Liver (tissue), 9 donors: Measurements from ENCODE around the gene CORO7. TPM values are rescaled to one million over a fixed set of nuclear protein-coding genes. Genes with fewer than 3 reads are reported as not detected.

Experiments used
- DNase-seq: peaks from one replicate; pipeline ENCODE4 v3.0.0-alpha.2; 2017; ENCODE audit warnings: low spot score
- H3K27ac ChIP-seq, 2 donors: one replicate each; pipeline ENCODE4 v1.7.0; 2013; ENCODE audit warnings: inconsistent platforms in 2 of 2, low read length in 2 of 2, control low read depth in 1 of 2, low read depth in 1 of 2, mild to moderate bottlenecking in 1 of 2
- H3K27me3 ChIP-seq, 4 donors: one replicate each; pipeline versions ENCODE4 v1.6.1 to v1.7.0; 2013; ENCODE audit warnings: low read length in 3 of 4, inconsistent platforms in 1 of 4, mild to moderate bottlenecking in 1 of 4, moderate library complexity in 1 of 4; ENCODE audit not compliant: control insufficient read depth in 4 of 4, insufficient read depth in 4 of 4
- H3K36me3 ChIP-seq, 4 donors: one replicate each; pipeline versions ENCODE4 v1.6.1 to v1.7.0; 2013; ENCODE audit warnings: low read length in 3 of 4, mild to moderate bottlenecking in 3 of 4, low read depth in 1 of 4, moderate library complexity in 1 of 4; ENCODE audit not compliant: control insufficient read depth in 4 of 4, insufficient read depth in 3 of 4
- H3K4me1 ChIP-seq, 4 donors: one replicate each; pipeline versions ENCODE4 v1.6.1 to v1.7.0; 2013; ENCODE audit warnings: low read length in 3 of 4, mild to moderate bottlenecking in 3 of 4, moderate library complexity in 1 of 4; ENCODE audit not compliant: control insufficient read depth in 4 of 4, insufficient read depth in 4 of 4
- H3K4me3 ChIP-seq, 3 donors: one replicate each; pipeline versions ENCODE4 v1.6.1 to v1.7.0; 2013; ENCODE audit warnings: low read length in 3 of 3, control low read depth in 1 of 3, low read depth in 1 of 3, mild to moderate bottlenecking in 1 of 3
- H3K9ac ChIP-seq, 2 donors: one replicate each; pipeline ENCODE4 v1.7.0; 2013; ENCODE audit warnings: low read length in 2 of 2, mild to moderate bottlenecking in 2 of 2, moderate library complexity in 2 of 2, control low read depth in 1 of 2, low read depth in 1 of 2
- H3K9me3 ChIP-seq, 4 donors: one replicate each; pipeline versions ENCODE4 v1.6.1 to v1.7.0; 2013; ENCODE audit warnings: low read length in 3 of 4; ENCODE audit not compliant: control insufficient read depth in 4 of 4
- EGR1 ChIP-seq, 2 donors: IDR thresholded peaks; 2 replicates each; pipeline ENCODE4 v1.6.1; 2016 to 2018; ENCODE audit warnings: antibody characterized with exemption in 2 of 2, low read depth in 2 of 2
- FOXA1 ChIP-seq: IDR thresholded peaks from 2 replicates; pipeline ENCODE4 v1.6.1; 2016; ENCODE audit warnings: antibody characterized with exemption
- FOXA2 ChIP-seq: IDR thresholded peaks from 2 replicates; pipeline ENCODE4 v1.6.1; 2016; ENCODE audit warnings: antibody characterized with exemption
- GABPA ChIP-seq, 2 donors: IDR thresholded peaks in 1 of 2; conservative IDR thresholded peaks in 1 of 2; 2 replicates each; pipeline ENCODE4 v1.6.1; 2016; ENCODE audit warnings: antibody characterized with exemption in 2 of 2, mild to moderate bottlenecking in 1 of 2, moderate library complexity in 1 of 2
- HNF4A ChIP-seq, 2 donors: conservative IDR thresholded peaks; 2 replicates each; pipeline ENCODE4 v1.6.1; 2016; ENCODE audit warnings: antibody characterized with exemption in 2 of 2, mild to moderate bottlenecking in 2 of 2
- HNF4G ChIP-seq: IDR thresholded peaks from 2 replicates; pipeline ENCODE4 v1.6.1; 2016; ENCODE audit warnings: antibody characterized with exemption
- NR2F2 ChIP-seq: IDR thresholded peaks from 2 replicates; pipeline ENCODE4 v1.6.1; 2016; ENCODE audit warnings: antibody characterized with exemption
- RAD21 ChIP-seq, 2 donors: IDR thresholded peaks; 2 replicates each; pipeline ENCODE4 v1.6.1; 2016; ENCODE audit warnings: antibody characterized with exemption in 2 of 2, mild to moderate bottlenecking in 2 of 2
- RXRA ChIP-seq, 2 donors: IDR thresholded peaks; 2 replicates each; pipeline ENCODE4 v1.6.1; 2017 to 2018; ENCODE audit warnings: antibody characterized with exemption in 2 of 2, mild to moderate bottlenecking in 1 of 2
- SP1 ChIP-seq: IDR thresholded peaks from 2 replicates; pipeline ENCODE4 v1.6.1; 2018; ENCODE audit warnings: antibody characterized with exemption, mild to moderate bottlenecking
- TAF1 ChIP-seq: conservative IDR thresholded peaks from 2 replicates; pipeline ENCODE4 v1.6.1; 2016; ENCODE audit warnings: antibody characterized with exemption, mild to moderate bottlenecking
- YY1 ChIP-seq: IDR thresholded peaks from 2 replicates; pipeline ENCODE4 v1.6.1; 2016; ENCODE audit warnings: antibody characterized with exemption, mild to moderate bottlenecking
- WGBS: extraction: QIAGEN DNeasy Blood & Tissue Kit; methylation state at CpG from one replicate; pipeline ENCODE4 v1.1.7; 2013; 5-methylcytosine and 5-hydroxymethylcytosine counted together
- polyA plus RNA-seq, 2 donors: library from polyadenylated mRNA; stranded (reverse) in 1 of 2; unstranded in 1 of 2; fragments of 200-250 nt in 1 of 2; fragments of >200 nt in 1 of 2; fragmentation: Nextera tagmentation in 1 of 2; extraction: Ambion mirVana in 1 of 2; gene quantifications; one replicate each; pipeline versions ENCODE4 v1.2.1 to v1.2.3, GENCODE V29; 2013 to 2015
- total RNA-seq, 2 donors: library from RNA; depleted of rRNA; stranded (reverse); fragments of >200 nt; gene quantifications; one replicate each; pipeline ENCODE4 v1.2.3, GENCODE V29; 2014
- TF ChIP-seq, protein P1 (sequence below): IDR thresholded peaks from 2 replicates; pipeline ENCODE4 v1.6.1; 2016; ENCODE audit warnings: antibody characterized with exemption
- TF ChIP-seq, protein P2 (sequence below): IDR thresholded peaks from 2 replicates; pipeline ENCODE4 v1.6.1; 2016; ENCODE audit warnings: antibody characterized with exemption
- TF ChIP-seq, protein P3 (sequence below): fragments of 150-350 bp; IDR thresholded peaks from 2 replicates; pipeline ENCODE4 v1.5.1; 2017; ENCODE audit warnings: improper control_type of control experiment, low read depth, low read length; ENCODE audit not compliant: missing input control
- TF ChIP-seq, protein P4 (sequence below): IDR thresholded peaks from 2 replicates; pipeline ENCODE4 v1.6.1; 2016; ENCODE audit warnings: antibody characterized with exemption
- TF ChIP-seq, protein P5 (sequence below): IDR thresholded peaks from 2 replicates; pipeline ENCODE4 v1.6.1; 2016; ENCODE audit warnings: antibody characterized with exemption, mild to moderate bottlenecking
- donor health status: healthy.
- donor health status: healthy.
- donor health status: healthy.
- donor health status: healthy.
- donor health status: healthy.

The CORO7 gene
- total and polyA plus RNA-seq, 4 donors, result 7.3 to 21.5 (median 13.0) TPM

DNA sequence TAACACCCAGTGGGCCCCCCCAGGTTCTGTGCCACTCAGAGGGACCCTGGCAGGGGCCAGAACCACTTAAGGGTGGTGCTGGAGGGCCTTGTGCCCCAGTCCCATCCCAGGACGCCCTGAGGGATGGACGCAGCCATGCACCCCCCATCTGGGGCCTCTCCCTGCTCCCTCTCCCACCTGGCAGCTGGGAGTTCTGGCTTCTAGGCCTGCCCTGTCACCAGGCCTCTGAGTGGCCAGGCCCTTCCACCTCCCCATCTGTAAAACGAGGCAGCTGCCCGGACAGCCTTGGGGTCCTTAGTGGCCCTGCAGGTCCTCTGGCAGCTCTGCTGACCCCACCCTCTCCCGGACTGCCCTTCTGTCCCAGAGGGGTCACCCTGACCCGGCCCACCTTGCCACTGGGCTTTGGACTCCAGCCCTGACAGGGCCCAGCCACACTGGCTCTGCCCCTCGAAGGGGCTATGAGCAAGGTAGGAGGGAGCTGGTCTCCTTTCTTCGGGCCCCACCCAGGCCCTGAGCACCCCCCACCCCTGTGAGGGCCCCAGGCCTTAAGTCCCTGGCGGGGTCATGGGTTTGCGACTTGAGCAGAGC lies 77.6 kb downstream of the CORO7 start:
- 88% methylated on average over 10 of the region's 10 CpGs for WGBS
- Histone ChIP-seq H3K4me3 (no peak overlapping the region), H3K4me1 (no peaks in the 10 kb centered on the region), H3K9me3 (no peaks in the 10 kb centered on the region), H3K27ac (no peak overlapping the region), H3K9ac (no peak overlapping the region), H3K36me3 (peaks cover 0 to 19% (median 12%) of the 10 kb centered on the region in 4 donors), H3K27me3 (no peaks in the 10 kb centered on the region)
- no peak for TF ChIP-seq NR2F2
- no peak for TF ChIP-seq YY1
- no peak for TF ChIP-seq RAD21 (IDR thresholded peaks at IDR 0.05)
- TF ChIP-seq, protein P1, sequence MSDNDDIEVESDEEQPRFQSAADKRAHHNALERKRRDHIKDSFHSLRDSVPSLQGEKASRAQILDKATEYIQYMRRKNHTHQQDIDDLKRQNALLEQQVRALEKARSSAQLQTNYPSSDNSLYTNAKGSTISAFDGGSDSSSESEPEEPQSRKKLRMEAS, result no peak
- no peak for TF ChIP-seq HNF4G
- TF ChIP-seq, protein P2, sequence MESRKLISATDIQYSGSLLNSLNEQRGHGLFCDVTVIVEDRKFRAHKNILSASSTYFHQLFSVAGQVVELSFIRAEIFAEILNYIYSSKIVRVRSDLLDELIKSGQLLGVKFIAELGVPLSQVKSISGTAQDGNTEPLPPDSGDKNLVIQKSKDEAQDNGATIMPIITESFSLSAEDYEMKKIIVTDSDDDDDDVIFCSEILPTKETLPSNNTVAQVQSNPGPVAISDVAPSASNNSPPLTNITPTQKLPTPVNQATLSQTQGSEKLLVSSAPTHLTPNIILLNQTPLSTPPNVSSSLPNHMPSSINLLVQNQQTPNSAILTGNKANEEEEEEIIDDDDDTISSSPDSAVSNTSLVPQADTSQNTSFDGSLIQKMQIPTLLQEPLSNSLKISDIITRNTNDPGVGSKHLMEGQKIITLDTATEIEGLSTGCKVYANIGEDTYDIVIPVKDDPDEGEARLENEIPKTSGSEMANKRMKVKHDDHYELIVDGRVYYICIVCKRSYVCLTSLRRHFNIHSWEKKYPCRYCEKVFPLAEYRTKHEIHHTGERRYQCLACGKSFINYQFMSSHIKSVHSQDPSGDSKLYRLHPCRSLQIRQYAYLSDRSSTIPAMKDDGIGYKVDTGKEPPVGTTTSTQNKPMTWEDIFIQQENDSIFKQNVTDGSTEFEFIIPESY, result no peak
- no peak for TF ChIP-seq EGR1 (IDR thresholded peaks at IDR 0.05; ENCODE audit: low read depth in 2 of 2)
- TF ChIP-seq SP1, result no peak
- no peak for TF ChIP-seq TAF1
- TF ChIP-seq, protein P3, sequence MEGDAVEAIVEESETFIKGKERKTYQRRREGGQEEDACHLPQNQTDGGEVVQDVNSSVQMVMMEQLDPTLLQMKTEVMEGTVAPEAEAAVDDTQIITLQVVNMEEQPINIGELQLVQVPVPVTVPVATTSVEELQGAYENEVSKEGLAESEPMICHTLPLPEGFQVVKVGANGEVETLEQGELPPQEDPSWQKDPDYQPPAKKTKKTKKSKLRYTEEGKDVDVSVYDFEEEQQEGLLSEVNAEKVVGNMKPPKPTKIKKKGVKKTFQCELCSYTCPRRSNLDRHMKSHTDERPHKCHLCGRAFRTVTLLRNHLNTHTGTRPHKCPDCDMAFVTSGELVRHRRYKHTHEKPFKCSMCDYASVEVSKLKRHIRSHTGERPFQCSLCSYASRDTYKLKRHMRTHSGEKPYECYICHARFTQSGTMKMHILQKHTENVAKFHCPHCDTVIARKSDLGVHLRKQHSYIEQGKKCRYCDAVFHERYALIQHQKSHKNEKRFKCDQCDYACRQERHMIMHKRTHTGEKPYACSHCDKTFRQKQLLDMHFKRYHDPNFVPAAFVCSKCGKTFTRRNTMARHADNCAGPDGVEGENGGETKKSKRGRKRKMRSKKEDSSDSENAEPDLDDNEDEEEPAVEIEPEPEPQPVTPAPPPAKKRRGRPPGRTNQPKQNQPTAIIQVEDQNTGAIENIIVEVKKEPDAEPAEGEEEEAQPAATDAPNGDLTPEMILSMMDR, result no peak
- no peak for TF ChIP-seq FOXA2
- no peak for DNase-seq

DNA sequence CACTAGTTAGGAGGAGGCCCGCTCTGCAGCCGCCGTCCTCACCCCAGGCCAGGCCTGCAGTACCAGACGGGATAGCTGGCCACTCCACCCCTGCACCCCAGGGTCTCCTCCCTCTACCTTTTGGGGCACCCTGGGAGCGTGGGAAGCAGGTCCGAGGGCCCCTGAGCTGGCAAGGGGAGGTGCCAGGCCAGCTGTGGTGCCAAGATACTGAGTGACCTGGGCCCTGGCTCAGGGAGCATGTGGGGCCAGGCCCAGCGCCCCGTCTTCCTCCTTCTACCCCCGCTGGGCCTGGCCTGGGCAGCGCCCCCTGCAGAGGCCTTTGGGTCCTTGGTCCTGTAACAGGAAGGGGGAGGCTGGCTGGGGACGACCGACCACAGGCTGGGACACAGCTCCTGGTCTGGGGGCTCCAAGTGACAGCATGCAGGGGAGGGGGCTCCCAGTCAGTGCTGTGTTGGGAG lies 78.2 kb downstream of the CORO7 start:
- no peak overlapping the region for H3K27ac ChIP-seq
- WGBS, result 94% methylated on average over 12 of the region's 12 CpGs
- H3K27me3 ChIP-seq, result no peaks in the 10 kb centered on the region
- TF ChIP-seq, protein P4, sequence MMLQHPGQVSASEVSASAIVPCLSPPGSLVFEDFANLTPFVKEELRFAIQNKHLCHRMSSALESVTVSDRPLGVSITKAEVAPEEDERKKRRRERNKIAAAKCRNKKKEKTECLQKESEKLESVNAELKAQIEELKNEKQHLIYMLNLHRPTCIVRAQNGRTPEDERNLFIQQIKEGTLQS, result no peak
- TF ChIP-seq FOXA1, result no peak
- TF ChIP-seq RXRA (IDR thresholded peaks at IDR 0.05), result no peak
- peaks cover 0 to 19% (median 12%) of the 10 kb centered on the region in 4 donors for H3K36me3 ChIP-seq
- no peak for DNase-seq
- H3K4me1 ChIP-seq, result no peaks in the 10 kb centered on the region
- H3K9ac ChIP-seq, result no peak overlapping the region
- no peaks in the 10 kb centered on the region for H3K9me3 ChIP-seq
- no peak overlapping the region for H3K4me3 ChIP-seq

DNA sequence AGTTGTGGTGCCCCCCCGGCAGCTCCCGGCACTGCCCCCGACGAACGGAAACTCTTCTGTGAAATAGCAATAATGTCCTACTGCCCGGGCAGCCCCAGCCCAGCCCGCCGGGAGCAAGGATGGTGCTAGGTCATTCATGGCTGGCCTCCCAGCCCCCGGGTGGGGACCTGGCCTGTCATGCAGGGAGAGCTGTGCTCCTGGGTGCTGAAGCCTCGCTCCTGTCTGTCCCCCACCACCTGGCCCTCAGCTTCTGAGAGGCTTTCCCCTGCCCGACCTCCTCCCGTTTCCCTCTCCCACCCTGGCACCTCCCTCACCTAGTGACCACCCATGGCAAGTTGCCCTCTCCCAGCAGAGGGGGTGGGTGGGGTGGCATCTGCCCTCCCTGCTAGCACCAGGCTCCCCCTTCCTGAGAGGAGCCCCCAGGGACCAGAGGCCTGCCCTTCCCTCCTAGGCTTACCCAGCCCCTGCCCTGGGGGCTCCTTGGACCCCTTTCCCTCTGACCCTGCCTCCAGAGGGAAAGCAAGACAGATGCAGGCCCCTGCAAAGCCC lies 78.8 kb downstream of the CORO7 start:
- Histone ChIP-seq H3K4me1 (no peaks in the 10 kb centered on the region), H3K9me3 (no peaks in the 10 kb centered on the region), H3K27ac (no peak overlapping the region), H3K9ac (no peak overlapping the region), H3K4me3 (no peak overlapping the region), H3K36me3 (peaks cover 0 to 19% (median 12%) of the 10 kb centered on the region in 4 donors), H3K27me3 (no peaks in the 10 kb centered on the region)
- WGBS, result 91% methylated on average over 12 of the region's 12 CpGs
- TF ChIP-seq FOXA2 (no peak), HNF4A (conservative IDR thresholded peaks at IDR 0.05) (no peak), NR2F2 (no peak), TAF1 (no peak), GABPA (IDR thresholded peaks at IDR 0.05 in 1 of 2, conservative IDR thresholded peaks at IDR 0.05 in 1 of 2) (no peak)
- TF ChIP-seq, protein P2, result no peak
- TF ChIP-seq, protein P5, sequence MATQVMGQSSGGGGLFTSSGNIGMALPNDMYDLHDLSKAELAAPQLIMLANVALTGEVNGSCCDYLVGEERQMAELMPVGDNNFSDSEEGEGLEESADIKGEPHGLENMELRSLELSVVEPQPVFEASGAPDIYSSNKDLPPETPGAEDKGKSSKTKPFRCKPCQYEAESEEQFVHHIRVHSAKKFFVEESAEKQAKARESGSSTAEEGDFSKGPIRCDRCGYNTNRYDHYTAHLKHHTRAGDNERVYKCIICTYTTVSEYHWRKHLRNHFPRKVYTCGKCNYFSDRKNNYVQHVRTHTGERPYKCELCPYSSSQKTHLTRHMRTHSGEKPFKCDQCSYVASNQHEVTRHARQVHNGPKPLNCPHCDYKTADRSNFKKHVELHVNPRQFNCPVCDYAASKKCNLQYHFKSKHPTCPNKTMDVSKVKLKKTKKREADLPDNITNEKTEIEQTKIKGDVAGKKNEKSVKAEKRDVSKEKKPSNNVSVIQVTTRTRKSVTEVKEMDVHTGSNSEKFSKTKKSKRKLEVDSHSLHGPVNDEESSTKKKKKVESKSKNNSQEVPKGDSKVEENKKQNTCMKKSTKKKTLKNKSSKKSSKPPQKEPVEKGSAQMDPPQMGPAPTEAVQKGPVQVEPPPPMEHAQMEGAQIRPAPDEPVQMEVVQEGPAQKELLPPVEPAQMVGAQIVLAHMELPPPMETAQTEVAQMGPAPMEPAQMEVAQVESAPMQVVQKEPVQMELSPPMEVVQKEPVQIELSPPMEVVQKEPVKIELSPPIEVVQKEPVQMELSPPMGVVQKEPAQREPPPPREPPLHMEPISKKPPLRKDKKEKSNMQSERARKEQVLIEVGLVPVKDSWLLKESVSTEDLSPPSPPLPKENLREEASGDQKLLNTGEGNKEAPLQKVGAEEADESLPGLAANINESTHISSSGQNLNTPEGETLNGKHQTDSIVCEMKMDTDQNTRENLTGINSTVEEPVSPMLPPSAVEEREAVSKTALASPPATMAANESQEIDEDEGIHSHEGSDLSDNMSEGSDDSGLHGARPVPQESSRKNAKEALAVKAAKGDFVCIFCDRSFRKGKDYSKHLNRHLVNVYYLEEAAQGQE, result no peak
- TF ChIP-seq, protein P4, result no peak
- DNase-seq, result no peak
